Measurements from ENCODE around the gene GDNF.

GDNF gene

GRCh38 chr5:37846786-37847310 lies 7.0 kb upstream of the GDNF start:
- DNase-seq, result no peak

DNA sequence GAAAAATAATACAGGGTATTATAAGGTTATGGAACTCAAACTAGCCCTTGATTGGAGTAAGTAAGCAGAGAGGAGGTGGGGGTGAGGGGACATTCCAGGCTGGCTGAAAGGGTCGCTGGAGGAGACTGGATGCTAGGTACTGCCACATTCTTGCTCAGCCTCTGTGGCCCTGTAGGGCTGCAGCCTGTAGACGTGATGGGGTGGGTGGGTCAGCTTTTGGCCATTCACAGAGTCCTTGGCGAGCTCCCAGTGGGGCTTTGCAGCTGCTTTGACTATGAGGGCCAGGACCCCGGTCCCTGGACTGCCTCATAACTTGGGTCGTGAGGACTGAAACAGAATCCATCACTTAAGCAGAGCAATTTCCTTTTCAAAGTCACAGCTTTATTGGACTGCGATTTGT lies 4.2 kb upstream of the GDNF start:
- DNase-seq, result no peak

DNA sequence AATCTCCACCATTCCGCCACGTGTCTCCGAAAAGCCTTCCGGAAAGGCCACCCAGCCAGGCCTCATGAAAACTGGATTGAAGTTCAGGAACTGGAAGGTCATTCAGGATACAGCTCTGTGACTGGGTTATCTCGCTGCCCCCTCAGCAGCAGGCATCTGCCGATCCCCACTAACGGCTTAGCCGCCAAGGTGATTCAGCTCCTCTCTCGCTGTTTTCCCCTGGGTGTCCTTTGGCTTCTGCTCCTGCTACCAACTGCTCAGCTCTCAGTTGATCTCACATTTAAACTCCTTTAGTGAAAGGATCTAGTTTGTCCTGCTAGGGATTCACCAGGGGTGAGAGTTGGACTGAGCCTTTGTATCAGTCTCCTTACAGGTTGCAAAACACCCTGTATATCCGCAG lies 2.2 kb upstream of the GDNF start:
- no peak for DNase-seq

GRCh38 chr5:37841203-37841602 lies 1.4 kb upstream of the GDNF start:
- no peak for DNase-seq

DNA sequence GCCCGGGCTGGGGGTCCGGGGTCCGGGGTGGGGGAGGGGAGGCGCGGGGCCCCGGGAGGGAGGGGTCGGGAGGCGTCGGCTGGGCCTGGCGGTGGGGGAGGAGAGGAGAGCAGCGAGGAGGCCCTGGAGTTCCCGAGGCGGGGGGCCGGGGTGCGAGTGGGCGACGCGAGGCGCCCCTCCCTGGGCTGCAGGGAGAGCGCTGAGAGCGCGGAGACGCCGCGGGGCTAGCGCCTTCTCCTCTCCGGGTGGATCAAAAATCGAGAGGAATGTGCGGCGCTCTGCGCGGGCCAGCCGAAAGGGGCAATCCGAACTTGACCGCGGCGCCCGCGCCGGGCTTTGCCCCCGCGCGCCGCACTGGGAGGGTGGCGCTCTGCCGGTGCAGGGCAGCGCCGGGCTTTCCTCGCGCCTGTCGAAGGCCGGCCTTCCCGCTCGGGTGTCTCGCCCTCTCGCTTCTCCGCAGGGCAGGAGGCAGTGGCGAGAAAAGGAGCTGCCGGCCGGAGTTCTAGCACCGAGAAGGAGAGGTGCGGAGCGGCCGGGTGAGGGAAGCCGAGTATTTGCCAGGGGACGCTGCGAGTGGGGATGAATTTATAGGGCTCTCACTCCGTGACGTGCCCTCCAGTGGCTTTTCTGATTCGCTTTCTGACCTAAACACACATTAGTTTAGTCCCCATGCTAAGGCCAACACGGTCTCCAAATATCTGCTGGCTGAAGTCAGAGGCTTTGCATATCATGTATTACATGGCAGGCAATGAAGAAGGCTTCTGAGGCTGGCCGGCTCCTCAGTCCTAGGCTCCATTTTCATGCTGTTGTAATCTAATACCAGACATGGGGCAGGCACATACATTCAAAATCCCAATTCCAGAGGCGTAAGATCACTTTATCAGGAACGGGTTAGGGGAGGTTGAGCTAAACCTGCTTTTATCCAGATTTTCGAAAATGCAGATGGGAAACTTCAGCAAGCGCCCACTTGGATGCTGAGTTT lies 503 bp upstream of the GDNF start:
- no peak for DNase-seq

DNA sequence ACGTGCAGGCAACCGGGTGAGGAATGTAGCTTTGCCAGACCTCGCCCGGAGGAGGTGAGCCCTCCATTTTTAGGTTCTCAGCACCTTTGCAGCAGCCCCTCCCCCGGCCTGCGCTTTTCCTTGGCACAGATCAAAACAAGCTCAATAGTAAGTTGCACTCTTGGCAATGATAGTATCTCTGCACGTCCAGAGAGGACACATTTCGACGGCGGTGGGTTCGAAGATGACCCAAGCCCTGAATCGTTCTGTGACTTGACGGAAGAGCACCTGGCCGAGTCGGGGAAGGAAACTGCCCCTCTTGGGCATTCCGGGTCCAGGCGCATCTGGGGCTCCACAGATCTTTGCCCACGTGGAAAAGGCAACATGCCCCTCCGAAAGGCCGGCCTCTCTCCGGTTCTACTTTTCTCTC lies 904 bp downstream of the GDNF start:
- no peak for DNase-seq

DNA sequence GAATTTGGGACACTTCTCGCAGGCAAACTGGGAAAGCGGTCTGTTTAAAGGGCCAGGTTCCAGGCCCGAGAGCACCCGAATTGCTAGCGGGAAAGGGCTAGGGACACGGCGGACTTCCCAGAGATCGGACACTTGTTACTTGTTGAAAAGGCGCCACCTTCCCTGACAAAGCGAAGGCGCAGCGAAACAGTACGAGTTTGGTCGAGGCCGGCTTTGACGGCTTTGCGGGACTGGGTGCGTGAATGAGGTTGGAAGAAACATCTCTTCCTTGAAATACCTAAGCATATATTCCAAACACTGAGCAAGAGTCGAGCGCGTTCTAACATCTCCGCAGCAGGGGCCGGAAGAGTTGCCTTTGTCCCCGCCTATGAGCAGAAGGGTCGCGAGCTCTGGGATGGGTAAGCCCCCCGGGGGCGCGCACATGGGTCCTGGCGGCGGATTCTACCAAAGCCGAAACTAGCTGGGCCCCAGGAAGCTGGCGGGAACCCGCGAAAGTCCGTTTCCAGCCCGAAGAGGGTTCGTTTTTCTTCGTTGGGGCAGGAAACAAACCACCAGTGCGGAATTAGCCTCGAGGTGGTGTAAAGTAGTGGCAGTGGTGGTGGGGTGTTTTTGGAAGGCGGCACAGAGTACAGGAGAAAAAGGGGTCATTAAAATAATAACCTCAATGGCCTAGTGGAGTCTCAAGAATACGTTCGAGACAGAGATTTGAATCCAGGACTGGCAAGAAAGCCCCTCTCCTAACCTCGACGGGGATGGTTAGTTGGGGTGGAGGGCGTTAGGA lies 1.5 kb downstream of the GDNF start:
- no peak for DNase-seq

GRCh38 chr5:37837414-37838032 lies 2.3 kb downstream of the GDNF start:
- DNase-seq, result peak; percentile 68

GRCh38 chr5:37836592-37837413 lies 3.0 kb downstream of the GDNF start:
- no peak for DNase-seq

DNA sequence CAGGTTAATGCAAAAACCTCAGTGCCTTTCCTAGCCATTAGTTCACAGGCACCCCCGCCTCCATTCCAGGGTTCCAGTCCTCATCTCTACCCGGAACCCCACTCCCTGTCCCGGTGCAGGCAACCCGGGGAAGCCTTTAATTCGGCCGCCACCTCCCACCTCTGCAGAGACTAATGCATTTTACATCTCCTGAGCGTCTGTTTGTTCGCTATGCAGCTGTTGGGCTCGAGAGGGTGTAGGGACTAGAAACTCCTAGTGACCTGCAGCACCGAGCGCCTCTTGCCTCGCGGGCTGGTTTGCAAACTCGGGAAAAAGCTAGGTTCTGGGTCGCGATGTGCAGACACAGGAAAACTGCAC lies 3.6 kb downstream of the GDNF start:
- no peak for DNase-seq

DNA sequence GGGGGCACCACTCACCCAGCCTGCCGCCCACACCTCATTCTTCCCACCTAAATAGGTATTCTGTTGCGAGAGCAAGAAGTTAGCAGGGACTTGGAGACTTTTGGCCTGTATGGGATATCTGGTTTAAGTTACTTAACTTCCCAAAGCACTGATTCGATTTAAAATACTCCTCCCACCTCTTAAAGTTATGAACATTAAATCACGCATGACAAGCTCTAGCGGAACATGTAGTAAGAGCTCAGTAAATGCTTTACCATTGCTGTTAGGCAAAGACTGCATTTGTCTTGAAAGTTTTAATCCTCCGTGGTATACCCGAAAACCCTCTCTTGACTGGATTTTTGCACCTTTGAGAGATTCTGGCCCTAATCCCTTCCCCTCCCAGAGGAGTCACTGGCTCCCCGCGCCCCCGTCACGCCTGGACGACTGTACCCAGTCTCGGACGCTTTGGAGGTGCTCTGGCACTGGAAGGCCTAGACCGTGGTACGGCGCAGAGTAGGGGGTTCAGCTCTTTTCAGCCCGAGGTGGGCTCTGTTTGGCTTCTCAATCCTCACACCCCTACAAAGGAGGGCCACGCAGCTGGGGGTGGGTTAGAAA lies 4.4 kb downstream of the GDNF start:
- no peak for DNase-seq

DNA sequence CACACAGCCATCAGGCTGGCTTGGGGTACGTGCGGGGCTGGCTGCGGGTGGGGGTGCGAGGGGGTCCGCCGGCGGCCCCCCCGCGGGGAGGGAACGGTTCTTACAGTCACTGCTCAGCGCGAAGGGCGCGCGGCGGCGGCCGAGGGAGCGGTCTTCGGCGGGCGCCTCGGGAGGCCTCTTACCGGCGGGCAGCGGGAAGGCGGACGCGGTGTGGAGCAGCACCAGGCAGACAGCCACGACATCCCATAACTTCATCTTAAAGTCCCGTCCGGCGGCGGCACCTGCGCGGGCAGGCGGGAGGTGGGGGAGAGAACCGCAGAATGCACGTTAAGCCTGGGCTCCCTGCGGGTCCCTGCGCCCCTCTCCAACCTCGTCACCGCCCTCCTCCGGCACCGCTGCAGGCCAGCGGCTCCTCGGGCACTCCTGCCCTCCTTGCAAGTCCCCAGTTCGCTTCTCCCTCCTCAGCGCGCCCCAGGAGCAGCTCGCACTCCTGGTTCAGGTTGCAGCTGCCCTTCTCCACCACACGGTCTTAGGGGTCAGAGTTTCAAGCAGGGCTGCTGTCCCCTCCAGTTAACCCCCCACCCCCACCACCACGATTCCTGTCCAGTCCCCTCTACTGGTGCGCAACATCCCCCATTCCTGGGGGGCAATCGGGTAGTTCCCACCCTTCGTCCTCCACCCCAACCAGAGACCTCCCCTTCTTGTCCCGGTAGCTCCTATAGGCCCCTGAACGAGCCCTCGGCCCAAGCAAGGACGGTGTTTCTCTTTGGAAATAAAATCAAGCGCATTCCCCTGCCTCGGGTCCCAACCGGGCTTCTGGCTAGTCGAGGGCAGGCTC lies 5.1 kb downstream of the GDNF start:
- no peak for DNase-seq

DNA sequence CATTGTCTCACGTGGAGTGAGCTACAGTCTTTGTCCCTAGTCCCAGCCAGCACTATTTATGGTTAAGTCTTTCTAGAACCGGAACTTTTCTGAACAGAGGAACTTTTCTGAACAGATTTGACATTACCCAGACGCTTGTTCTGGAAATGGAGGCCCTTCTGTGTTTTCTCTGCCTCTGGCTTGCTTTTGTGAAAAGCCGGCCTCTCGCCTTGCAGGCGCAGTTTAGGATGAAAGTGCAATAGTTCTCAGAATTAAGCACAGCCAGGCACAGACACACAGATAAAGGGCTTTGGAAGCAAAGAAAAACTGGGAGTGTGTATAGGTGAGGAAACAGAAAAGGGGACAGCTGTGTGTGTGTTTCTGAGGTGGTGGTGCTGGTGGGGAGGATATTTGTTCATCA lies 5.9 kb downstream of the GDNF start:
- no peak for DNase-seq

DNA sequence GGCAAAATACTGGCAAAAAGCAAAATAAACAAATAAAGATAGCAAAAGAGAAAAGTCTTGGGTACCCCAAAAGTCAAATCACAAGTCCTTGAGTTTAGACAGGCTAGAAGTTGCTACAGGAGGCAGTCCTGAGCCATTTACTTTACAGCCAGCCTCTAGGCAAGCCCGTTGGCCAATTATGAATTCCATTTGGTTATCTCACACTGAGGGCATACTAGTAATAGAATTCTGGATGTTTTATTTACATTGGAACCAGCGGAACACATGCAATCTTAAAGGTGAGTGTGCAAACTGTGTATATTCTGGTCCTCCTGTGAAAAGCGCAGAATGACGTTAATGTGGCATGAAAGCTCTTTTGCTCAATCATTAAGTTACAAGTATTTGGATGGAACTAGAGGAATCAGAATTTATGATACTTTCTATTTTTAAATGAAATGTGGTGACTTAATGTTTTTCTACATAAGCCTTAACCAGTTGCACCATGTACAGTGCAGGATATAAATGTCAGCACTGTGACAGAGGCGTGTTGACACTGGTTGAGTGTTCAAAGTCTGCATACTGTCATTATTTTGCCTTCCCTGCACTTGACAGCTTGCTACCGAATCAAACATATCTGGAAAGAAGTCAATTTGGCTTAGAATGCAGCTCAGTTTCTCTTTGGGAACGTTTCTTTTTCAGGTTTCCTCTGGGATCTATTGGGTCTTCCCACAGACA lies 7.9 kb downstream of the GDNF start:
- no peak for DNase-seq

DNA sequence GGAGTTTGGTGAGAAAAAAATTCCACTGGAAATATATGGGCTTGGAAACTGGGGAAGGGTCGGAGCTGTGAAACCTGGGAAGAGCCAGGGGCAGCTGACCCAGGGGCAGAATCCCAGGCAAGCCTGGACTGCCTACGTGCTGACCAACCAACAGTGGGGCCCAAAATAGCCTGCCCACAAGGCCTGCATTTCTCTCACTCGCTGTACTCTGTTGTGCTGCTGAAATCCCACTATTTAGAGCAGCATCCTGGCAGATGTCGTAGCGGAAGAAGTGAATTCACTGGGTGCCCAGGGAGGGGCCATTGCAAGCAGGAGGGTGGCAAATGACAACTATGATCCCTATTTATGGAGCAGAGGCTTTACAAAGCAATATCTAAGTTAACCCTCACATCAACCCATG lies 9.5 kb downstream of the GDNF start:
- DNase-seq, result no peak

GRCh38 chr5:37825334-37825915 lies 14.4 kb downstream of the GDNF start:
- no peak for DNase-seq

- DNase-seq, result no peak
Measured at GRCh38 chr5:37823433-37824152, 16.2 kb downstream of the GDNF start.

DNA sequence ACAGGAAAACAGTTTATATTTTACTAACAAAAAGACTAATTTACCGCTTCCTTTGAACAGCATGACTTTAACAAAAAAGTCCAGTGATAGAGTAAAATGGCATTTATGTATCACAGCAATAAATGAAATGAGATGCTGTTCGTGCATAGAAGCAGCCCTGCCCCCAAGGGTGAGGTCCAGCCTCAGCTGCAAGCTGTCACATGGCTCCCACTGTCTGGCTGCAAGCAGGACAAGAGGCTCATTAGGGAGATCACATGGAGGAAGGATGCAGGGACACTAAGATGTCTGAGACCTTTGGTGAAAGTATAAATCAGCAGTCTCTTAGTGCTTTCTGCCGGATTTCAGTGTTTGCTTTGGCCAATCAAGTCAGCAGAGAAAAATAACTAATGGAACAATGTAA lies 23.0 kb downstream of the GDNF start:
- DNase-seq, result no peak

GRCh38 chr5:37816331-37816730 lies 23.5 kb downstream of the GDNF start:
- no peak for DNase-seq
